ENCODE results near the gene MCUB. TPM values are rescaled to one million over a fixed set of nuclear protein-coding genes. Genes with fewer than 3 reads are reported as not detected.

The MCUB gene
- total and polyA plus RNA-seq, 9 of the 15 experiments (the other 6 are each of a cell fraction or from before 2014, with no cell fraction given) = 1.4 to 21.5 (median 5.4) TPM

DNA sequence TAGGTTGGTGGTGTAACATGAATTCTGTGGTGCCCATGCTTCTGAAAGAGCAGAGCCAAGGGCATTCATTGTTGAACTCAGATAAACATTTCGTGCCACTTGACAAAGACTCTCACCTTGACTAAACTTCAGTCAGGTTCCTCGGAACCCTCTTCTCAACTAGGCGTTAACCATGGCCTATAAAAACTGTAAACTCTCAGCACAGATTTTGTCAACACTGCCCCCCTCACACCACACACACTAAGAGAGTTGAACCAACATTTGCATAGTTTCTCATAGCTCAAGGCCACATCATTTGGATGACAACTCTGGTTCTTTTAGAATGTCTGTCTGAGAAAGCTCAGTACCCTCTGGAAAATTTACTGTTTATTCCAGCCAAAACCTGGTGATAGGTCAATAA is 115.1 kb downstream of the MCUB start:
- ChIA-PET CTCF (ENCODE audit: low intra/inter-chr PET ratio) (no interaction called here), POLR2A (no interaction called here)
- no peaks in the 10 kb centered on the region for H3K9me1 ChIP-seq (ENCODE audit: control insufficient read depth, insufficient read depth, low read length)
- H4K20me1 ChIP-seq (replicated peaks; ENCODE audit: control insufficient read depth, insufficient read depth, low read length) = no peaks in the 10 kb centered on the region
- no peak for FAIRE-seq
- H3K9me3 ChIP-seq (replicated peaks; ENCODE audit: control insufficient read depth, insufficient read depth, low read depth, low read length) = peaks cover 2% of the 10 kb centered on the region; the same call in 1 of the 2 replicates
- in situ Hi-C loops (cut with MboI) (no loop called here), intact Hi-C loops (cut with micrococcal nuclease) (no loop called here)
- no peaks in the 10 kb centered on the region for H3K36me3 ChIP-seq (ENCODE audit: control insufficient read depth, insufficient read depth, low read length)
- no peak overlapping the region for H2AFZ ChIP-seq (ENCODE audit: low read depth, low read length)
- H3K4me2 ChIP-seq (ENCODE audit: insufficient read depth, low read length) = no peak overlapping the region
- H3K9ac ChIP-seq (ENCODE audit: insufficient read depth in 1 of 2, low read depth in 2 of 2, low read length in 2 of 2) = no peak overlapping the region
- no peaks in the 10 kb centered on the region for H3K27me3 ChIP-seq (ENCODE audit: control insufficient read depth in 2 of 2, insufficient read depth in 2 of 2, low read length in 2 of 2)
- no peak for ATAC-seq
- BruUV-seq (replicated peaks) = no TSS peak
- no peaks in the 10 kb centered on the region for H3K79me2 ChIP-seq (ENCODE audit: control insufficient read depth, insufficient read depth, low read length)
- no peak overlapping the region for H3K27ac ChIP-seq (ENCODE audit: extremely low read depth, low read depth, low read length)
- DNase-seq (ENCODE audit: extremely low read depth in 1 of 4, low spot score in 3 of 4) = no peak
- WGBS (ENCODE audit: insufficient coverage, low coverage, missing lambda C conversion rate) = 10% methylated on average over 3 of the region's 3 CpGs
- no peaks in the 10 kb centered on the region for H3K4me1 ChIP-seq (replicated peaks in 1 of 2; ENCODE audit: control insufficient read depth in 2 of 2, insufficient read depth in 2 of 2, low read length in 2 of 2)
- no peak overlapping the region for H3K4me3 ChIP-seq
- TF ChIP-seq MTF1 (CRISPR knock-in tag; IDR thresholded peaks at IDR 0.05; ENCODE audit: borderline replicate concordance) (no peak), XRCC3 (IDR thresholded peaks at IDR 0.05) (no peak), THRAP3 (IDR thresholded peaks at IDR 0.05; ENCODE audit: borderline replicate concordance) (no peak), ZNF197 (CRISPR knock-in tag; IDR thresholded peaks at IDR 0.05; ENCODE audit: low read depth) (no peak), CBX8 (IDR thresholded peaks at IDR 0.05; ENCODE audit: borderline replicate concordance, extremely low read depth, low read depth, low read length, poor library complexity, severe bottlenecking) (no peak), SLC30A9 (CRISPR knock-in tag; IDR thresholded peaks at IDR 0.05) (no peak), ZNF174 (CRISPR knock-in tag; IDR thresholded peaks at IDR 0.05) (no peak), NBN (IDR thresholded peaks at IDR 0.05; ENCODE audit: low read depth) (no peak), HIVEP1 (CRISPR knock-in tag; IDR thresholded peaks at IDR 0.05) (no peak), MCM2 (IDR thresholded peaks at IDR 0.05; ENCODE audit: low read depth) (no peak)
- TF ChIP-seq, protein P1, sequence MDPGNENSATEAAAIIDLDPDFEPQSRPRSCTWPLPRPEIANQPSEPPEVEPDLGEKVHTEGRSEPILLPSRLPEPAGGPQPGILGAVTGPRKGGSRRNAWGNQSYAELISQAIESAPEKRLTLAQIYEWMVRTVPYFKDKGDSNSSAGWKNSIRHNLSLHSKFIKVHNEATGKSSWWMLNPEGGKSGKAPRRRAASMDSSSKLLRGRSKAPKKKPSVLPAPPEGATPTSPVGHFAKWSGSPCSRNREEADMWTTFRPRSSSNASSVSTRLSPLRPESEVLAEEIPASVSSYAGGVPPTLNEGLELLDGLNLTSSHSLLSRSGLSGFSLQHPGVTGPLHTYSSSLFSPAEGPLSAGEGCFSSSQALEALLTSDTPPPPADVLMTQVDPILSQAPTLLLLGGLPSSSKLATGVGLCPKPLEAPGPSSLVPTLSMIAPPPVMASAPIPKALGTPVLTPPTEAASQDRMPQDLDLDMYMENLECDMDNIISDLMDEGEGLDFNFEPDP (CRISPR knock-in tag; IDR thresholded peaks at IDR 0.05) = no peak
- TF ChIP-seq, protein P2, sequence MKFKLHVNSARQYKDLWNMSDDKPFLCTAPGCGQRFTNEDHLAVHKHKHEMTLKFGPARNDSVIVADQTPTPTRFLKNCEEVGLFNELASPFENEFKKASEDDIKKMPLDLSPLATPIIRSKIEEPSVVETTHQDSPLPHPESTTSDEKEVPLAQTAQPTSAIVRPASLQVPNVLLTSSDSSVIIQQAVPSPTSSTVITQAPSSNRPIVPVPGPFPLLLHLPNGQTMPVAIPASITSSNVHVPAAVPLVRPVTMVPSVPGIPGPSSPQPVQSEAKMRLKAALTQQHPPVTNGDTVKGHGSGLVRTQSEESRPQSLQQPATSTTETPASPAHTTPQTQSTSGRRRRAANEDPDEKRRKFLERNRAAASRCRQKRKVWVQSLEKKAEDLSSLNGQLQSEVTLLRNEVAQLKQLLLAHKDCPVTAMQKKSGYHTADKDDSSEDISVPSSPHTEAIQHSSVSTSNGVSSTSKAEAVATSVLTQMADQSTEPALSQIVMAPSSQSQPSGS (CRISPR knock-in tag; IDR thresholded peaks at IDR 0.05) = no peak
- TF ChIP-seq, protein P3, sequence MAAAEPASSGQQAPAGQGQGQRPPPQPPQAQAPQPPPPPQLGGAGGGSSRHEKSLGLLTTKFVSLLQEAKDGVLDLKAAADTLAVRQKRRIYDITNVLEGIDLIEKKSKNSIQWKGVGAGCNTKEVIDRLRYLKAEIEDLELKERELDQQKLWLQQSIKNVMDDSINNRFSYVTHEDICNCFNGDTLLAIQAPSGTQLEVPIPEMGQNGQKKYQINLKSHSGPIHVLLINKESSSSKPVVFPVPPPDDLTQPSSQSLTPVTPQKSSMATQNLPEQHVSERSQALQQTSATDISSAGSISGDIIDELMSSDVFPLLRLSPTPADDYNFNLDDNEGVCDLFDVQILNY (CRISPR knock-in tag; IDR thresholded peaks at IDR 0.05) = no peak
- TF ChIP-seq, protein P4, sequence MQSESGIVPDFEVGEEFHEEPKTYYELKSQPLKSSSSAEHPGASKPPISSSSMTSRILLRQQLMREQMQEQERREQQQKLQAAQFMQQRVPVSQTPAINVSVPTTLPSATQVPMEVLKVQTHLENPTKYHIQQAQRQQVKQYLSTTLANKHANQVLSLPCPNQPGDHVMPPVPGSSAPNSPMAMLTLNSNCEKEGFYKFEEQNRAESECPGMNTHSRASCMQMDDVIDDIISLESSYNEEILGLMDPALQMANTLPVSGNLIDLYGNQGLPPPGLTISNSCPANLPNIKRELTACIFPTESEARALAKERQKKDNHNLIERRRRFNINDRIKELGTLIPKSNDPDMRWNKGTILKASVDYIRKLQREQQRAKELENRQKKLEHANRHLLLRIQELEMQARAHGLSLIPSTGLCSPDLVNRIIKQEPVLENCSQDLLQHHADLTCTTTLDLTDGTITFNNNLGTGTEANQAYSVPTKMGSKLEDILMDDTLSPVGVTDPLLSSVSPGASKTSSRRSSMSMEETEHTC (IDR thresholded peaks at IDR 0.05) = no peak
- TF ChIP-seq, protein P5, sequence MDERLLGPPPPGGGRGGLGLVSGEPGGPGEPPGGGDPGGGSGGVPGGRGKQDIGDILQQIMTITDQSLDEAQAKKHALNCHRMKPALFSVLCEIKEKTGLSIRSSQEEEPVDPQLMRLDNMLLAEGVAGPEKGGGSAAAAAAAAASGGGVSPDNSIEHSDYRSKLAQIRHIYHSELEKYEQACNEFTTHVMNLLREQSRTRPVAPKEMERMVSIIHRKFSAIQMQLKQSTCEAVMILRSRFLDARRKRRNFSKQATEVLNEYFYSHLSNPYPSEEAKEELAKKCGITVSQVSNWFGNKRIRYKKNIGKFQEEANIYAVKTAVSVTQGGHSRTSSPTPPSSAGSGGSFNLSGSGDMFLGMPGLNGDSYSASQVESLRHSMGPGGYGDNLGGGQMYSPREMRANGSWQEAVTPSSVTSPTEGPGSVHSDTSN (CRISPR knock-in tag; IDR thresholded peaks at IDR 0.05; ENCODE audit: low read depth) = no peak
- TF ChIP-seq, protein P5 (tag; conservative IDR thresholded peaks at IDR 0.05; ENCODE audit: low read depth) = no peak
